ENCODE data around the gene AGPS. TPM values are rescaled to one million over a fixed set of nuclear protein-coding genes. Genes with fewer than 3 reads are reported as not detected.

Gene AGPS
- total RNA-seq, 1 donor from 2014 or later, result 43.9 TPM

- H3K36me3 Mint-ChIP-seq, result peaks cover 5% of the 10 kb centered on the region
- H3K4me3 Mint-ChIP-seq, result no peak overlapping the region
- no peak for TF ChIP-seq CTCF (IDR thresholded peaks at IDR 0.05; ENCODE audit: unreplicated experiment)
- DNase-seq (ENCODE audit: low spot score in 2 of 2, unreplicated experiment in 2 of 2), result no peak
- no peaks in the 10 kb centered on the region for H3K27me3 Mint-ChIP-seq (ENCODE audit: low read depth)
- no peaks in the 10 kb centered on the region for H3K9me3 Mint-ChIP-seq
- H3K27ac Mint-ChIP-seq, result no peak overlapping the region
- H3K4me1 Mint-ChIP-seq, result peaks cover 15% of the 10 kb centered on the region
Measured at GRCh38 chr2:177379354-177379753, 13.2 kb upstream of the AGPS start.

- DNase-seq (ENCODE audit: low spot score in 2 of 2, unreplicated experiment in 2 of 2), result no peak
- H3K4me1 Mint-ChIP-seq, result peaks cover 13% of the 10 kb centered on the region
- H3K4me3 Mint-ChIP-seq, result no peak overlapping the region
- TF ChIP-seq CTCF (IDR thresholded peaks at IDR 0.05; ENCODE audit: unreplicated experiment), result no peak
- H3K27me3 Mint-ChIP-seq (ENCODE audit: low read depth), result no peaks in the 10 kb centered on the region
- H3K27ac Mint-ChIP-seq, result no peak overlapping the region
- peaks cover 5% of the 10 kb centered on the region for H3K36me3 Mint-ChIP-seq
- H3K9me3 Mint-ChIP-seq, result no peaks in the 10 kb centered on the region
Measured at GRCh38 chr2:177380181-177380580, 12.4 kb upstream of the AGPS start.

- H3K27me3 Mint-ChIP-seq (ENCODE audit: low read depth), result no peaks in the 10 kb centered on the region
- no peaks in the 10 kb centered on the region for H3K9me3 Mint-ChIP-seq
- peaks cover 5% of the 10 kb centered on the region for H3K36me3 Mint-ChIP-seq
- no peak overlapping the region for H3K4me3 Mint-ChIP-seq
- no peak overlapping the region for H3K27ac Mint-ChIP-seq
- no peak for DNase-seq (ENCODE audit: low spot score in 2 of 2, unreplicated experiment in 2 of 2)
- TF ChIP-seq CTCF (IDR thresholded peaks at IDR 0.05; ENCODE audit: unreplicated experiment), result no peak
- no peaks in the 10 kb centered on the region for H3K4me1 Mint-ChIP-seq
Measured at GRCh38 chr2:177383935-177384334, 8.6 kb upstream of the AGPS start.

- Mint-ChIP-seq H3K27me3 (ENCODE audit: low read depth) (no peaks in the 10 kb centered on the region), H3K9me3 (no peaks in the 10 kb centered on the region), H3K27ac (no peak overlapping the region), H3K4me1 (no peaks in the 10 kb centered on the region), H3K36me3 (peaks cover 4% of the 10 kb centered on the region), H3K4me3 (no peak overlapping the region)
- TF ChIP-seq CTCF (IDR thresholded peaks at IDR 0.05; ENCODE audit: unreplicated experiment), result no peak
- no peak for DNase-seq (ENCODE audit: low spot score in 2 of 2, unreplicated experiment in 2 of 2)
Measured at GRCh38 chr2:177385151-177385550, 7.4 kb upstream of the AGPS start.

- Mint-ChIP-seq H3K4me1 (peaks cover 35% of the 10 kb centered on the region), H3K27ac (peak overlapping the region; percentile 89), H3K27me3 (ENCODE audit: low read depth) (no peaks in the 10 kb centered on the region), H3K4me3 (peak overlapping the region; percentile 86), H3K36me3 (peaks cover 2% of the 10 kb centered on the region), H3K9me3 (no peaks in the 10 kb centered on the region)
- DNase-seq (ENCODE audit: low spot score in 2 of 2, unreplicated experiment in 2 of 2), result no peak
- TF ChIP-seq CTCF (IDR thresholded peaks at IDR 0.05; ENCODE audit: unreplicated experiment), result no peak
Measured at GRCh38 chr2:177391822-177392372, 676 bp upstream of the AGPS start.

All from mesothelial cell of epicardium (in vitro differentiated cells).